ENCODE data around the gene MOBP. TPM values are rescaled to one million over a fixed set of nuclear protein-coding genes. Genes with fewer than 3 reads are reported as not detected.

The MOBP gene
- total RNA-seq, 1 experiment from 2014 or later, result not detected

- POLR2A ChIA-PET, result no interaction called here
Measured at GRCh38 chr3:39438880-39439279, 28.6 kb upstream of the MOBP start.

GRCh38 chr3:39440316-39440715, 27.2 kb upstream of the MOBP start:
- H3K27me3 ChIP-seq (ENCODE audit: insufficient read depth, low read length), result no peaks in the 10 kb centered on the region
- no peak overlapping the region for H3K27ac ChIP-seq (ENCODE audit: low read depth, low read length)
- no peaks in the 10 kb centered on the region for H3K9me3 ChIP-seq (ENCODE audit: control insufficient read depth in 1 of 2, insufficient read depth in 1 of 2, low read depth in 1 of 2, low read length in 2 of 2)
- no TSS peak for BruUV-seq (replicated peaks)
- ChIA-PET POLR2A (no interaction called here), RAD21 (ENCODE audit: low non-redundant PET in 1 of 2, low total read pairs in 2 of 2, uncharacterized antibody in 2 of 2, unreplicated experiment in 2 of 2) (no interaction called here), CTCF (no interaction called here)
- H3K4me1 ChIP-seq (ENCODE audit: control insufficient read depth in 1 of 2, insufficient read depth in 2 of 2, low read length in 2 of 2), result peaks cover 0 to 2% of the 10 kb centered on the region in 2 experiments; a peak in 1 of 4 replicates
- no peak for TF ChIP-seq FOSL1 (IDR thresholded peaks at IDR 0.05; ENCODE audit: low read depth)
- TF ChIP-seq SIN3A (IDR thresholded peaks at IDR 0.05; ENCODE audit: low read depth), result no peak
- TF ChIP-seq POLR2A (IDR thresholded peaks at IDR 0.05; ENCODE audit: borderline replicate concordance, extremely low read depth, insufficient read depth, insufficient read length), result no peak
- no peak for TF ChIP-seq EGR1 (IDR thresholded peaks at IDR 0.05; ENCODE audit: low read depth)
- no peak for TF ChIP-seq EZH2 (IDR thresholded peaks at IDR 0.05)
- no peak for TF ChIP-seq EZH2phosphoT487 (IDR thresholded peaks at IDR 0.05; ENCODE audit: borderline replicate concordance)
- TF ChIP-seq RAD21 (IDR thresholded peaks at IDR 0.05; ENCODE audit: low read depth), result no peak
- TF ChIP-seq, protein P1, sequence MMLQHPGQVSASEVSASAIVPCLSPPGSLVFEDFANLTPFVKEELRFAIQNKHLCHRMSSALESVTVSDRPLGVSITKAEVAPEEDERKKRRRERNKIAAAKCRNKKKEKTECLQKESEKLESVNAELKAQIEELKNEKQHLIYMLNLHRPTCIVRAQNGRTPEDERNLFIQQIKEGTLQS (IDR thresholded peaks at IDR 0.05), result no peak
- TF ChIP-seq TCF7L2 (IDR thresholded peaks at IDR 0.05; ENCODE audit: borderline replicate concordance, extremely low read depth, insufficient read depth, insufficient read length), result no peak
- TF ChIP-seq JUND (IDR thresholded peaks at IDR 0.05), result no peak
- TF ChIP-seq YY1 (IDR thresholded peaks at IDR 0.05; ENCODE audit: extremely low read depth, insufficient replicate concordance, low read depth, low read length), result no peak
- H3K9ac ChIP-seq (ENCODE audit: low read length), result no peak overlapping the region
- no peaks in the 10 kb centered on the region for H3K79me2 ChIP-seq (ENCODE audit: insufficient read depth, low read length)
- no peaks in the 10 kb centered on the region for H4K20me1 ChIP-seq (ENCODE audit: insufficient read depth)
- intact Hi-C loops (cut with micrococcal nuclease), result no loop called here
- DNase-seq (ENCODE audit: low read depth, low spot score) (no peak), ATAC-seq (no peak)
- no peak overlapping the region for H3K4me3 ChIP-seq (replicated peaks in 1 of 2; ENCODE audit: low read depth in 1 of 2, low read length in 2 of 2)
- no peak overlapping the region for H2AFZ ChIP-seq (ENCODE audit: low read depth, low read length, poor library complexity, severe bottlenecking)
- H3K9me2 ChIP-seq (ENCODE audit: insufficient read depth), result no peaks in the 10 kb centered on the region
- H3K4me2 ChIP-seq (ENCODE audit: low read length), result no peak overlapping the region
- H3K36me3 ChIP-seq (ENCODE audit: control insufficient read depth in 1 of 2, insufficient read depth in 2 of 2, low read length in 2 of 2), result no peaks in the 10 kb centered on the region

More at GRCh38 chr3:39438880-39439279, 28.6 kb upstream of the MOBP start:
- BruUV-seq (replicated peaks), result no TSS peak
- H3K27ac ChIP-seq (ENCODE audit: low read depth, low read length), result no peak overlapping the region
- intact Hi-C loops (cut with micrococcal nuclease), result no loop called here
- H3K4me3 ChIP-seq (replicated peaks in 1 of 2; ENCODE audit: low read depth in 1 of 2, low read length in 2 of 2), result no peak overlapping the region
- no peak overlapping the region for H3K4me2 ChIP-seq (ENCODE audit: low read length)
- RAD21 ChIA-PET (ENCODE audit: low non-redundant PET in 1 of 2, low total read pairs in 2 of 2, uncharacterized antibody in 2 of 2, unreplicated experiment in 2 of 2), result no interaction called here
- H3K79me2 ChIP-seq (ENCODE audit: insufficient read depth, low read length), result no peaks in the 10 kb centered on the region
- CTCF ChIA-PET, result interaction anchor here (0.8 kb wide), 1 partner anchor 9 kb away, joined by 3 read pairs; no protein-coding TSS in a partner anchor
- H3K4me1 ChIP-seq (ENCODE audit: control insufficient read depth in 1 of 2, insufficient read depth in 2 of 2, low read length in 2 of 2), result peaks cover 0 to 10% of the 10 kb centered on the region in 2 experiments; a peak in 1 of 4 replicates
- ATAC-seq, result no peak
- H4K20me1 ChIP-seq (ENCODE audit: insufficient read depth), result no peaks in the 10 kb centered on the region
- H2AFZ ChIP-seq (ENCODE audit: low read depth, low read length, poor library complexity, severe bottlenecking), result no peak overlapping the region
- no peak for DNase-seq (ENCODE audit: low read depth, low spot score)
- no peak overlapping the region for H3K9ac ChIP-seq (ENCODE audit: low read length)
- no peaks in the 10 kb centered on the region for H3K9me3 ChIP-seq (ENCODE audit: control insufficient read depth in 1 of 2, insufficient read depth in 1 of 2, low read depth in 1 of 2, low read length in 2 of 2)
- no peaks in the 10 kb centered on the region for H3K27me3 ChIP-seq (ENCODE audit: insufficient read depth, low read length)
- no peaks in the 10 kb centered on the region for H3K9me2 ChIP-seq (ENCODE audit: insufficient read depth)
- TF ChIP-seq SP1 (IDR thresholded peaks at IDR 0.05; ENCODE audit: low read depth) (no peak), EGR1 (IDR thresholded peaks at IDR 0.05; ENCODE audit: low read depth) (no peak)
- H3K36me3 ChIP-seq (ENCODE audit: control insufficient read depth in 1 of 2, insufficient read depth in 2 of 2, low read length in 2 of 2), result no peaks in the 10 kb centered on the region
